ENCODE measurements around the gene ARHGEF40. TPM values are rescaled to one million over a fixed set of nuclear protein-coding genes. Genes with fewer than 3 reads are reported as not detected.

ARHGEF40 gene
- total RNA-seq, 1 experiment from 2014 or later: 2.7 TPM

DNA sequence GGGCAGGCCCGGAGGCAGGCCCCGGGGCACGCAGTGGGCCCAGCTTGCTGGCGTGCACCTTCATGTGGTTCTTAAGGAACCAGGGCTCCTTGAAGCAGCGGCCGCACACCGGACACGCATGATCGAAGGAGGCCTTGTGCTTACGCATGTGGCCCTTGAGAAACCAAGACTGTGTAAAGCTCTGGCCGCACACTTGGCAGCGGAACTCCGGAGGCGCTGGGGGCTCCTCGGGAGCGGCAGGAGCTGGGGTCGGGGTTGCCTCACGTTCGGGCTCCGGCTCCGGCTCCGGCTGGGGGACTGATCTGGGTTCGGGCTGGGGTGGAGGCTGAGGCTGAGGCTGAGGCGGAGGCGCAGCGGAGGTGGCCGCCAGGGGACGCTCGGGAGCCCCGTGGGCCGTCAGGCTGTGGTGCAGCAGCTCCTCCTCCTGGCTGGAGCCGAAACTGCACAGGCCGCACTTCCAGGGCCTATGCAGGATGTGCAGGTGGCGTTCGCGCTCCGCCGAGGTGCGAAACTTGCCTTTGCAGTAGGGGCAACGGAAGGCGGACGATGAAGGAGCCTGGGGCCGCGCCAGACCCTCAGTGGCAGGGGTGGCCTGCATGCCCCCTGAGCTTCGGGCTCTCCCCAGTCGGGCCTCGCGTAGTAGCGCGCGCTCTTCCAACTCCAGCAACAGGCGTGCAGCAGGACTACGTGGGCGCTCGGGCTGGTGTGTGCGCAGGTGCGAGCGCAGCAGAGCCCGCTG, 22.3 kb downstream of the ARHGEF40 start:
- Histone ChIP-seq H3K4me3 (ENCODE audit: low read length) (no peak overlapping the region), H4K20me1 (ENCODE audit: low read length) (no peaks in the 10 kb centered on the region), H2AFZ (ENCODE audit: low read length) (no peak overlapping the region), H3K36me3 (ENCODE audit: low read depth, low read length) (no peaks in the 10 kb centered on the region), H3K4me1 (ENCODE audit: insufficient read depth, low read length) (no peaks in the 10 kb centered on the region), H3K9me3 (ENCODE audit: low read length) (no peaks in the 10 kb centered on the region), H3K27ac (ENCODE audit: low read length) (no peak overlapping the region), H3K9ac (ENCODE audit: low read length) (no peak overlapping the region), H3K4me2 (ENCODE audit: low read length) (no peak overlapping the region), H3F3A (ENCODE audit: low read length, unreplicated experiment) (no peaks in the 10 kb centered on the region), H3K9me2 (replicated peaks; ENCODE audit: low read length) (no peaks in the 10 kb centered on the region), H3K79me2 (ENCODE audit: low read length) (no peaks in the 10 kb centered on the region), H3K27me3 (ENCODE audit: low read length) (no peaks in the 10 kb centered on the region)
- intact Hi-C loops (cut with micrococcal nuclease): no loop called here
- DNase-seq: peak; percentile 73
- CTCF ChIA-PET: interaction anchor here (0.5 to 2.1 kb wide), 6 partner anchors 12 to 78 kb away, joined by 3 to 8 read pairs (median 5); partner anchors contain the start of gene ARHGEF40
- ATAC-seq: peak; percentile 84
- TF ChIP-seq EZH2 (IDR thresholded peaks at IDR 0.05; ENCODE audit: low read length, unreplicated experiment) (no peak), EZH2phosphoT487 (IDR thresholded peaks at IDR 0.05; ENCODE audit: borderline replicate concordance, low read length) (no peak)
- TF ChIP-seq, protein P1, sequence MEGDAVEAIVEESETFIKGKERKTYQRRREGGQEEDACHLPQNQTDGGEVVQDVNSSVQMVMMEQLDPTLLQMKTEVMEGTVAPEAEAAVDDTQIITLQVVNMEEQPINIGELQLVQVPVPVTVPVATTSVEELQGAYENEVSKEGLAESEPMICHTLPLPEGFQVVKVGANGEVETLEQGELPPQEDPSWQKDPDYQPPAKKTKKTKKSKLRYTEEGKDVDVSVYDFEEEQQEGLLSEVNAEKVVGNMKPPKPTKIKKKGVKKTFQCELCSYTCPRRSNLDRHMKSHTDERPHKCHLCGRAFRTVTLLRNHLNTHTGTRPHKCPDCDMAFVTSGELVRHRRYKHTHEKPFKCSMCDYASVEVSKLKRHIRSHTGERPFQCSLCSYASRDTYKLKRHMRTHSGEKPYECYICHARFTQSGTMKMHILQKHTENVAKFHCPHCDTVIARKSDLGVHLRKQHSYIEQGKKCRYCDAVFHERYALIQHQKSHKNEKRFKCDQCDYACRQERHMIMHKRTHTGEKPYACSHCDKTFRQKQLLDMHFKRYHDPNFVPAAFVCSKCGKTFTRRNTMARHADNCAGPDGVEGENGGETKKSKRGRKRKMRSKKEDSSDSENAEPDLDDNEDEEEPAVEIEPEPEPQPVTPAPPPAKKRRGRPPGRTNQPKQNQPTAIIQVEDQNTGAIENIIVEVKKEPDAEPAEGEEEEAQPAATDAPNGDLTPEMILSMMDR (conservative IDR thresholded peaks at IDR 0.05; ENCODE audit: low read depth, low read length): peak; percentile 98
- POLR2A ChIA-PET (ENCODE audit: unreplicated experiment): no interaction called here
- no TSS peak for BruUV-seq (replicated peaks)

DNA sequence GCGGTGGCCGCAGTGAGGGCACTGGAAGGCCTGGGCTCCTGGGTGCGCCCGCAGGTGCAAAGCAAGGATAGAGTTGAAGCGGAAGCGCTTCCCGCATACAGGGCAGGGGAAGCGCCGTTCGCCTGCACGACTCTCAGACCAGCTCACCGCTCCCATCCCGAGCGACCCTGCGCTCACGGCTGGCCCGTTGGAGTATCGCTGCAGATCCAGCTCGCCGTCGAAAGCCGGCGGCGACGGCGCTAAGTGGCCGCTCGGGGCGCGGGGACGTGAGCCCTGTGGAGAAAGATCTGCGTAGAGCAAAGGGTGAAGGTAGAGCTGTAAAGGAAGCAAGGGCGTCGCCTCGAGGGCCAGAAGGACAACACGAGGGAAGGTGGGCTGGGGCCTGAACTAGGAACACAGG, 22.9 kb downstream of the ARHGEF40 start:
- no peak overlapping the region for H2AFZ ChIP-seq (ENCODE audit: low read length)
- CTCF ChIA-PET: interaction anchor here (0.6 to 2.1 kb wide), 5 partner anchors 11 to 78 kb away, joined by 3 to 8 read pairs (median 7); partner anchors contain the start of gene ARHGEF40
- DNase-seq (no peak), ATAC-seq (no peak)
- no peaks in the 10 kb centered on the region for H3K9me3 ChIP-seq (ENCODE audit: low read length)
- BruUV-seq (replicated peaks): no TSS peak
- H3K27me3 ChIP-seq (ENCODE audit: low read length): no peaks in the 10 kb centered on the region
- H3K9me2 ChIP-seq (replicated peaks; ENCODE audit: low read length): no peaks in the 10 kb centered on the region
- intact Hi-C loops (cut with micrococcal nuclease): no loop called here
- H3K4me1 ChIP-seq (ENCODE audit: insufficient read depth, low read length): no peaks in the 10 kb centered on the region
- no peak overlapping the region for H3K9ac ChIP-seq (ENCODE audit: low read length)
- H3K79me2 ChIP-seq (ENCODE audit: low read length): no peaks in the 10 kb centered on the region
- H3K4me3 ChIP-seq (ENCODE audit: low read length): no peak overlapping the region
- H3K36me3 ChIP-seq (ENCODE audit: low read depth, low read length): no peaks in the 10 kb centered on the region
- POLR2A ChIA-PET (ENCODE audit: unreplicated experiment): no interaction called here
- no peak overlapping the region for H3K4me2 ChIP-seq (ENCODE audit: low read length)
- no peaks in the 10 kb centered on the region for H3F3A ChIP-seq (ENCODE audit: low read length, unreplicated experiment)
- no peaks in the 10 kb centered on the region for H4K20me1 ChIP-seq (ENCODE audit: low read length)
- TF ChIP-seq EZH2phosphoT487 (IDR thresholded peaks at IDR 0.05; ENCODE audit: borderline replicate concordance, low read length) (no peak), EZH2 (IDR thresholded peaks at IDR 0.05; ENCODE audit: low read length, unreplicated experiment) (no peak)
- no peak overlapping the region for H3K27ac ChIP-seq (ENCODE audit: low read length)

DNA sequence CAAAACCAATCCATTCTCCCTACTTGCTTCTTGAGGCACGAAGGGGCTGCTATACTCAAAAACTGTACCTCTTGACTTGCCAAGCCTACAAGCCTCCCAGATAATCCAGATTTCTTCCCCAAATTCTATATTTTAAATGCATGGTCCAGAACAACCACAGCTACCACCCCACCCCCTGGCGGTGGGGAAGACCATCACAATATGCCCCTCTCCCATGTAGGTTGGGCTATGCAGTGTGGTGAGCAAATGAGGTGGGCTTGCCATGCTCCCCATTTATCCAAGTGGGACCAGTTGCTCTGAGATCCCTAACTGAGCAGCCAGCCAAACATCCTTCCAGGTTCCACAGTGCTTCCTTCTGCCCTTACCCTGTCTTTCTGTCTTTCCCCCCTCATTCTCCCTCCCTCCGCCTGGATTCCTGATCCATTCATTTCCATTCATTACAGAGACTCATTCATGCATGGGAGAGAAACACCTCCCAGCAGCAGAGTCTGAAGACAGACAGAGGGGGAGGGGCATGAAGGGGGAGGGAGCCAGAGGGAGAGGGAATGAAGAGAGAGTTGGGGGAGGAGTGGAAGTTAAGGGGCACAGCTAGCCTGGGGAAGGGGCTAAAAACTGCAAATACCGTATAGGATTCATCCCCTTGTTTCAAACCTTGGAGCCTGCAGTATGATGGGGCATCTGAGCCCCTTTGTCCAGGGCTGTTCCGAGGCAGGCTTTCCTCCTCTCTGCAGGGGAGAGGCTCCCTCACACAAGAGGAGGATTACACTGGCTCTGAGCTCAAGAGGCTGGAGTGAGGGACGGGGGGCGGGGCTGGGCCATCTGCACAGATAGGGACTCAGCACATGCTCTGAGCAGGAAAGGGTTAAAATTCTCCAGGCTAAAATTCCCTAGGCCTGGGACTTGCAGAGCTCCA, 23.9 kb downstream of the ARHGEF40 start:
- no peak overlapping the region for H3K4me2 ChIP-seq (ENCODE audit: low read length)
- no peak overlapping the region for H3K27ac ChIP-seq (ENCODE audit: low read length)
- DNase-seq (no peak), ATAC-seq (no peak)
- no peaks in the 10 kb centered on the region for H3K9me3 ChIP-seq (ENCODE audit: low read length)
- H2AFZ ChIP-seq (ENCODE audit: low read length): no peak overlapping the region
- H3K4me1 ChIP-seq (ENCODE audit: insufficient read depth, low read length): peaks cover 3% of the 10 kb centered on the region
- H3K9me2 ChIP-seq (replicated peaks; ENCODE audit: low read length): no peaks in the 10 kb centered on the region
- no peaks in the 10 kb centered on the region for H3F3A ChIP-seq (ENCODE audit: low read length, unreplicated experiment)
- intact Hi-C loops (cut with micrococcal nuclease): no loop called here
- no peaks in the 10 kb centered on the region for H3K79me2 ChIP-seq (ENCODE audit: low read length)
- no peaks in the 10 kb centered on the region for H3K27me3 ChIP-seq (ENCODE audit: low read length)
- H3K4me3 ChIP-seq (ENCODE audit: low read length): no peak overlapping the region
- TF ChIP-seq EZH2phosphoT487 (IDR thresholded peaks at IDR 0.05; ENCODE audit: borderline replicate concordance, low read length) (no peak), EZH2 (IDR thresholded peaks at IDR 0.05; ENCODE audit: low read length, unreplicated experiment) (no peak)
- TF ChIP-seq, protein P1 (conservative IDR thresholded peaks at IDR 0.05; ENCODE audit: low read depth, low read length): no peak
- CTCF ChIA-PET: interaction anchor here (0.7 kb wide), 1 partner anchor 79 kb away, joined by 3 read pairs; no protein-coding TSS in a partner anchor
- POLR2A ChIA-PET (ENCODE audit: unreplicated experiment): no interaction called here
- no TSS peak for BruUV-seq (replicated peaks)
- no peaks in the 10 kb centered on the region for H4K20me1 ChIP-seq (ENCODE audit: low read length)
- no peak overlapping the region for H3K9ac ChIP-seq (ENCODE audit: low read length)
- no peaks in the 10 kb centered on the region for H3K36me3 ChIP-seq (ENCODE audit: low read depth, low read length)
